Large intestine (tissue), 3 donors: ENCODE measurements around the gene PLXNA4. TPM values are rescaled to one million over a fixed set of nuclear protein-coding genes. Genes with fewer than 3 reads are reported as not detected.

Source experiments
- DNase-seq, 2 donors: peaks; one replicate each; pipeline versions ENCODE4 v3.0.0 to v3.0.0-alpha.2; 2013
- H3K27ac ChIP-seq: one replicate; pipeline ENCODE4 v1.5.1; 2013; ENCODE audit warnings: low read length
- H3K27me3 ChIP-seq: 2 replicates; pipeline ENCODE4 v1.6.1; 2013; ENCODE audit warnings: low read length; ENCODE audit not compliant: control insufficient read depth, insufficient read depth
- H3K36me3 ChIP-seq: 2 replicates; pipeline ENCODE4 v1.6.1; 2013; ENCODE audit warnings: low read length; ENCODE audit not compliant: control insufficient read depth, insufficient read depth
- H3K4me1 ChIP-seq: one replicate; pipeline ENCODE4 v1.6.1; 2013; ENCODE audit warnings: low read length; ENCODE audit not compliant: control insufficient read depth, insufficient read depth
- H3K4me3 ChIP-seq: one replicate; pipeline ENCODE4 v1.5.1; 2013; ENCODE audit warnings: low read length
- H3K9me3 ChIP-seq: one replicate; pipeline ENCODE4 v1.6.1; 2013; ENCODE audit warnings: mild to moderate bottlenecking, low read depth, low read length, moderate library complexity; ENCODE audit not compliant: control insufficient read depth
- WGBS: methylation state at CpG from one replicate; pipeline ENCODE4 v1.1.5; 2013; ENCODE audit warnings: low lambda C conversion rate; ENCODE audit not compliant: insufficient coverage; 5-methylcytosine and 5-hydroxymethylcytosine counted together
- polyA plus RNA-seq: library from polyadenylated mRNA; unstranded; fragments of 120-200 nt; gene quantifications from one replicate; pipeline ENCODE4 v1.2.1, GENCODE V29; 2013

Gene PLXNA4
- polyA plus RNA-seq, 1 donor: 3.2 TPM

- H3K36me3 ChIP-seq: no peaks in the 10 kb centered on the region
- no peaks in the 10 kb centered on the region for H3K27me3 ChIP-seq
- H3K9me3 ChIP-seq: no peaks in the 10 kb centered on the region
- no CpG with 5 or more reads among the region's 7 CpGs for WGBS
- no peak overlapping the region for H3K27ac ChIP-seq
- peak; percentile 26 to 58 for DNase-seq
- H3K4me1 ChIP-seq: peaks cover 6% of the 10 kb centered on the region
- H3K4me3 ChIP-seq: no peak overlapping the region
Observed at GRCh38 chr7:132410385-132410784, 165.9 kb downstream of the PLXNA4 start.

GRCh38 chr7:132407764-132408163 lies 168.5 kb downstream of the PLXNA4 start:
- DNase-seq: no peak
- no peaks in the 10 kb centered on the region for H3K9me3 ChIP-seq
- no peak overlapping the region for H3K4me3 ChIP-seq
- H3K27me3 ChIP-seq: no peaks in the 10 kb centered on the region
- no peaks in the 10 kb centered on the region for H3K36me3 ChIP-seq
- H3K27ac ChIP-seq: no peak overlapping the region
- 0% methylated on average over 1 of the region's 2 CpGs for WGBS
- H3K4me1 ChIP-seq: peaks cover 6% of the 10 kb centered on the region

GRCh38 chr7:132406039-132406438 lies 170.2 kb downstream of the PLXNA4 start:
- H3K27me3 ChIP-seq: no peaks in the 10 kb centered on the region
- 80% methylated on average over 1 of the region's 4 CpGs for WGBS
- no peak overlapping the region for H3K27ac ChIP-seq
- no peaks in the 10 kb centered on the region for H3K36me3 ChIP-seq
- DNase-seq: no peak
- no peak overlapping the region for H3K4me3 ChIP-seq
- no peaks in the 10 kb centered on the region for H3K9me3 ChIP-seq
- peaks cover 20% of the 10 kb centered on the region for H3K4me1 ChIP-seq

DNA sequence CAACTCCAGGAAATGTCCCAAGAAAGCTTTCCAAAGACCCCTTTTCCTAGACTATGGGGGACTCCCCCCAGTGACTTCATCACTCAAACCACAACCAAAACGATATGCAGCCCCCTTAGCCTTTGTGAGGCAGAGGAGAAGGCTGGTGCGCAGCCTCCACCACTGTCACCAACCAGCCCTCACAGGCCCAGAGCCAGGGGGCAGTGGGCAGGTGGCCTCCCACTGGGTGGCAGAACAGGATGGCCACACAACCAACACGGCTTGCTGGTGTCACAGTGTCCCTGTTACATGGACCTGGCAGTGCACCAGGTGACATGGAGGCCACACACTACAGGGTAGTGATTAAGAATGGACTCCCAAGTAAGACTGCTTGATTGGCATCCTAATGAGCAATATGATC lies 172.0 kb downstream of the PLXNA4 start:
- DNase-seq: no peak
- no peak overlapping the region for H3K4me3 ChIP-seq
- H3K36me3 ChIP-seq: no peaks in the 10 kb centered on the region
- no peaks in the 10 kb centered on the region for H3K27me3 ChIP-seq
- no peaks in the 10 kb centered on the region for H3K9me3 ChIP-seq
- peaks cover 20% of the 10 kb centered on the region for H3K4me1 ChIP-seq
- no CpG with 5 or more reads among the region's 3 CpGs for WGBS
- H3K27ac ChIP-seq: no peak overlapping the region

GRCh38 chr7:132403465-132404110 lies 172.7 kb downstream of the PLXNA4 start:
- H3K27me3 ChIP-seq: no peaks in the 10 kb centered on the region
- no peaks in the 10 kb centered on the region for H3K36me3 ChIP-seq
- H3K4me1 ChIP-seq: peaks cover 20% of the 10 kb centered on the region
- no peaks in the 10 kb centered on the region for H3K9me3 ChIP-seq
- no peak overlapping the region for H3K4me3 ChIP-seq
- H3K27ac ChIP-seq: no peak overlapping the region
- WGBS: 80% methylated on average over 1 of the region's 11 CpGs
- no peak for DNase-seq

GRCh38 chr7:132402751-132403245 lies 173.5 kb downstream of the PLXNA4 start:
- no peaks in the 10 kb centered on the region for H3K36me3 ChIP-seq
- H3K27ac ChIP-seq: no peak overlapping the region
- H3K27me3 ChIP-seq: no peaks in the 10 kb centered on the region
- no peak for DNase-seq
- H3K4me1 ChIP-seq: peaks cover 20% of the 10 kb centered on the region
- no peaks in the 10 kb centered on the region for H3K9me3 ChIP-seq
- no peak overlapping the region for H3K4me3 ChIP-seq
- WGBS: 80% methylated on average over 2 of the region's 8 CpGs

GRCh38 chr7:132402096-132402495 lies 174.2 kb downstream of the PLXNA4 start:
- no peak overlapping the region for H3K4me3 ChIP-seq
- no peak overlapping the region for H3K27ac ChIP-seq
- no peaks in the 10 kb centered on the region for H3K27me3 ChIP-seq
- no CpG with 5 or more reads among the region's 5 CpGs for WGBS
- no peaks in the 10 kb centered on the region for H3K9me3 ChIP-seq
- H3K36me3 ChIP-seq: no peaks in the 10 kb centered on the region
- DNase-seq: no peak
- H3K4me1 ChIP-seq: peaks cover 20% of the 10 kb centered on the region

DNA sequence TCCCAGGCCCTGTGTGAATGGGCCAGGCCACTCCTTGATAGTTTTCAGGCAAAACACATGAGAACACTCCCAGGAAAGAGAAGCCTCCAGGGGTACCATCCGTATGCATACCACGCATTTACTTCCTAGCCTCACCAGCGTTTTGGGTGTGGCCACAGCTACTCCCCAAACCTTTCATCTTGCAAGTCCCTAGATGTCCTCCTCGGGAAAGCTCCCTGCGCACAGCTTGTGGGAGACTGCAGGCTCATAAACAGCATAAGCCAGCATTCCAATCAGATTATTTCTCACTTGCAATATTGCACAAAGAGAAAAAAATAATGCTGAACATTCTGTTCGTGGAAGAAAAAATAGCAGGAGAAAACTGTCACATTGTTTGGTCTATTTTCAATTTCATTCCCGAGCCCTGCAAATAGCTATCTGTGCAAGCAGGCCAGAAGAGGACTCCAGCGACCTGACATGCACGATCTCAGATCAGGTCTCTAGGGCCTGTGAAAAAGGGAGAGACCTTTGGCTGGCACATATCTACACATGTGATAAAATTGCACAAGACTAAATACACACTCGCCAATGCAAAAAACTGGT lies 175.6 kb downstream of the PLXNA4 start:
- no peak overlapping the region for H3K4me3 ChIP-seq
- peak overlapping the region; percentile 59 for H3K27ac ChIP-seq
- H3K9me3 ChIP-seq: no peaks in the 10 kb centered on the region
- WGBS: no CpG with 5 or more reads among the region's 10 CpGs
- no peaks in the 10 kb centered on the region for H3K27me3 ChIP-seq
- no peaks in the 10 kb centered on the region for H3K36me3 ChIP-seq
- peaks cover 25% of the 10 kb centered on the region for H3K4me1 ChIP-seq
- DNase-seq: peak; percentile 80 to 86

- H3K36me3 ChIP-seq: no peaks in the 10 kb centered on the region
- 100% methylated on average over 2 of the region's 4 CpGs for WGBS
- H3K27me3 ChIP-seq: no peaks in the 10 kb centered on the region
- no peak overlapping the region for H3K4me3 ChIP-seq
- H3K4me1 ChIP-seq: peaks cover 26% of the 10 kb centered on the region
- no peak for DNase-seq
- H3K9me3 ChIP-seq: no peaks in the 10 kb centered on the region
- H3K27ac ChIP-seq: no peak overlapping the region
Observed at GRCh38 chr7:132399367-132399766, 176.9 kb downstream of the PLXNA4 start.

GRCh38 chr7:132398253-132398925 lies 177.9 kb downstream of the PLXNA4 start:
- no CpG with 5 or more reads among the region's 14 CpGs for WGBS
- H3K36me3 ChIP-seq: no peaks in the 10 kb centered on the region
- no peak overlapping the region for H3K4me3 ChIP-seq
- peaks cover 26% of the 10 kb centered on the region for H3K4me1 ChIP-seq
- no peaks in the 10 kb centered on the region for H3K9me3 ChIP-seq
- H3K27ac ChIP-seq: no peak overlapping the region
- H3K27me3 ChIP-seq: no peaks in the 10 kb centered on the region
- no peak for DNase-seq
